OCI-LY1 (cell line): ENCODE results near the gene SIAH1.

Experiments used
- H2AFZ ChIP-seq: fragments of 200-600 bp; sonication (generic), shearing (Covaris generic); 2 replicates; pipeline ENCODE4 v1.6.0; 2014; ENCODE audit warnings: antibody characterized with exemption, mild to moderate bottlenecking, low read length
- H3F3A ChIP-seq: fragments of 200-600 bp; sonication (generic), shearing (Covaris generic); 2 replicates; pipeline ENCODE4 v1.6.0; 2014; ENCODE audit warnings: mild to moderate bottlenecking, antibody characterized with exemption, low read length, moderate library complexity; ENCODE audit not compliant: insufficient read depth
- H3K27ac ChIP-seq: fragments of 200-600 bp; sonication (generic); 2 replicates; pipeline ENCODE4 v1.5.1; 2014; ENCODE audit warnings: low read length, mixed run types, mild to moderate bottlenecking, low read depth; ENCODE audit not compliant: poor library complexity, severe bottlenecking
- H3K27me3 ChIP-seq: fragments of 200-600 bp; sonication (generic); 2 replicates; pipeline ENCODE4 v1.6.0; 2014; ENCODE audit warnings: antibody characterized with exemption, mild to moderate bottlenecking, low read length, moderate library complexity; ENCODE audit not compliant: insufficient read depth
- H3K36me3 ChIP-seq: fragments of 200-600 bp; sonication (generic); 2 replicates; pipeline ENCODE4 v1.6.1; 2014; ENCODE audit warnings: mild to moderate bottlenecking, antibody characterized with exemption, low read length, moderate library complexity, mixed read lengths; ENCODE audit not compliant: insufficient read depth
- H3K4me1 ChIP-seq: fragments of 200-600 bp; sonication (generic); 2 replicates; pipeline ENCODE4 v1.5.1; 2014; ENCODE audit warnings: mild to moderate bottlenecking, low read length, moderate library complexity; ENCODE audit not compliant: insufficient read depth, severe bottlenecking
- H3K4me2 ChIP-seq: fragments of 200-600 bp; sonication (generic), shearing (Covaris generic); 2 replicates; pipeline ENCODE4 v1.6.1; 2014; ENCODE audit warnings: low read length
- H3K4me3 ChIP-seq: fragments of 200-600 bp; sonication (generic); 2 replicates; pipeline ENCODE4 v1.5.1; 2014; ENCODE audit warnings: low read length, low read depth, mild to moderate bottlenecking, mixed read lengths; ENCODE audit not compliant: poor library complexity, severe bottlenecking
- H3K79me2 ChIP-seq: fragments of 200-600 bp; shearing (Covaris generic); 2 replicates; pipeline ENCODE4 v1.6.1; 2016; ENCODE audit warnings: mixed run types, low read length, mixed read lengths; ENCODE audit not compliant: insufficient read depth
- H3K9ac ChIP-seq: fragments of 200-600 bp; sonication (generic), shearing (Covaris generic); 2 replicates; pipeline ENCODE4 v1.6.1; 2014; ENCODE audit warnings: mild to moderate bottlenecking, low read length, mixed read lengths
- H3K9me2 ChIP-seq: fragments of 200-600 bp; sonication (generic), shearing (Covaris generic); 2 replicates; pipeline ENCODE4 v1.6.1; 2014; ENCODE audit warnings: low read depth, mild to moderate bottlenecking, low read length, mixed read lengths
- H3K9me3 ChIP-seq: fragments of 200-600 bp; shearing (Covaris generic); 2 replicates; pipeline ENCODE4 v1.6.1; 2014; ENCODE audit warnings: low read length, mixed read lengths
- H4K20me1 ChIP-seq: fragments of 200-600 bp; sonication (generic), shearing (Covaris generic); 2 replicates; pipeline ENCODE4 v1.6.0; 2016; ENCODE audit warnings: mild to moderate bottlenecking, low read length; ENCODE audit not compliant: insufficient read depth
- CTCF ChIP-seq: fragments of 200-600 bp; sonication (generic), shearing (Covaris generic); IDR thresholded peaks from 2 replicates; pipeline ENCODE4 v1.5.1; 2017; ENCODE audit warnings: mild to moderate bottlenecking, antibody characterized with exemption, low read length, moderate library complexity, mixed read lengths
- EZH2 ChIP-seq: fragments of 200-600 bp; sonication (generic), shearing (Covaris generic); IDR thresholded peaks from 2 replicates; pipeline ENCODE4 v1.8.0; 2017; ENCODE audit warnings: borderline replicate concordance, mixed run types, mild to moderate bottlenecking, antibody characterized with exemption, low read length, moderate library complexity, mixed read lengths

The SIAH1 gene

GRCh38 chr16:48433116-48433849 lies 48.1 kb upstream of the SIAH1 start:
- no peaks in the 10 kb centered on the region for H3K9me2 ChIP-seq
- H3K4me1 ChIP-seq: peaks cover 61% of the 10 kb centered on the region
- no peaks in the 10 kb centered on the region for H4K20me1 ChIP-seq
- H3K4me2 ChIP-seq: no peak overlapping the region
- H3K27me3 ChIP-seq: no peaks in the 10 kb centered on the region
- H3F3A ChIP-seq: no peaks in the 10 kb centered on the region
- H3K36me3 ChIP-seq: no peaks in the 10 kb centered on the region
- no peak overlapping the region for H3K9ac ChIP-seq
- H2AFZ ChIP-seq: no peak overlapping the region
- TF ChIP-seq EZH2: no peak
- no peak for TF ChIP-seq CTCF
- H3K79me2 ChIP-seq: no peaks in the 10 kb centered on the region
- no peaks in the 10 kb centered on the region for H3K9me3 ChIP-seq
- H3K4me3 ChIP-seq: no peak overlapping the region
- peak overlapping the region; percentile 96 for H3K27ac ChIP-seq

DNA sequence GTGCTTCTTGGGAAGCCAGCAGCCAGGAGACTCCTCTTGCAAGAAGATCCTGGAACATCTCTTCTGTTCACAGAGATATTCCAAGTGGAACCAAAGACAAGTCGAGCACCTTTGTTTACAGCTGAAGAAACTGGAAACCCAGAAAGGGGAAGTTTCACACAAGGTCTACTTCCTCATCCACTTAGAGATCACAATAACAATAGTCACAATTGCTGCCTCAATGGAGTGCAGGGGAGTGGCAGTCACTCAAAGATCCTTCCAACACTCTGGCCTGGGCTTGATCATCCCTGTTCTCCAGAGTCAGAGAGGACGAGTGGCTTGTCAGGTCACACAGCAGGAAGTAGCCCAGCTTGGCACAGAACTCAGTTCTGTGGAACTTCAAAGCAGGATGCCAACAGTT lies 46.9 kb upstream of the SIAH1 start:
- no peaks in the 10 kb centered on the region for H3K9me3 ChIP-seq
- no peaks in the 10 kb centered on the region for H3K36me3 ChIP-seq
- H3K79me2 ChIP-seq: no peaks in the 10 kb centered on the region
- peak overlapping the region; percentile 63 for H3K4me2 ChIP-seq
- no peaks in the 10 kb centered on the region for H3F3A ChIP-seq
- H4K20me1 ChIP-seq: no peaks in the 10 kb centered on the region
- peaks cover 68% of the 10 kb centered on the region for H3K4me1 ChIP-seq
- no peaks in the 10 kb centered on the region for H3K27me3 ChIP-seq
- TF ChIP-seq CTCF: no peak
- no peak for TF ChIP-seq EZH2
- peak overlapping the region; percentile 13 for H3K4me3 ChIP-seq
- peak overlapping the region; percentile 21 for H2AFZ ChIP-seq
- H3K9ac ChIP-seq: peak overlapping the region; percentile 50; the same call in 1 of the 2 replicates
- H3K27ac ChIP-seq: peak overlapping the region; percentile 96
- H3K9me2 ChIP-seq: no peaks in the 10 kb centered on the region

DNA sequence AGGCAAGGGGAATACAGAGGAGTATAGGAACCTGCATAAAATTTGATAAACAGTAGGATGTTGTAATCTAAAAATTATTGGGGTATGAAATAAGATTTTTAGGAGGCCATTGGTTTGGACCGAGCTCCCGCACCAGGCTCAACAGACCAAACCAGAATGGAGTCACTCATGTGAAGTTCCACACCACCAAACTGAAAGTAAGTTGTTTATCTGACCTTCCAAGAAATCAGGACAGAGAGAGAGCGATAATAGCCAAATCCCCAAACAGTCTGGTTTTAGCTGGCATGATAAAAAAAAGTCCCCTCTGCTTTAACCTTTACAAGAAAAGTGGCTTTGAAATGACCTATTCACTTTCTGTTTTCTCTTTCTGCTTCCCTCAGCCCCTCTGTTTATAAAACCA lies 45.7 kb upstream of the SIAH1 start:
- Histone ChIP-seq H3K4me3 (no peak overlapping the region), H3K9ac (no peak overlapping the region), H3K27me3 (no peaks in the 10 kb centered on the region), H3K4me1 (peaks cover 81% of the 10 kb centered on the region), H3K9me2 (no peaks in the 10 kb centered on the region), H3K27ac (peak overlapping the region; percentile 96), H4K20me1 (no peaks in the 10 kb centered on the region), H3K79me2 (no peaks in the 10 kb centered on the region), H3K9me3 (no peaks in the 10 kb centered on the region), H3F3A (no peaks in the 10 kb centered on the region), H3K36me3 (no peaks in the 10 kb centered on the region), H2AFZ (peak overlapping the region; percentile 75), H3K4me2 (0 out of 2 replicates have a peak overlapping the region, but pooled peaks have one; percentile 13)
- TF ChIP-seq CTCF (no peak), EZH2 (no peak)
